Activated naive CD4-positive, alpha-beta T cell treated with anti-CD3 and anti-CD28 coated beads, Interleukin-2, amount 50 U/mL, for 16 hours (primary cell): ENCODE data around the gene ABCB9.
"Not testable (repeated sequence)": the region's sequence is repeated elsewhere in the genome, so short reads cannot be mapped to it uniquely, and the experiment has no call there.

ENCODE experiments used
- DNase-seq: peaks from one replicate; pipeline ENCODE4 v3.0.0-alpha.2; 2020

ABCB9 gene

DNA sequence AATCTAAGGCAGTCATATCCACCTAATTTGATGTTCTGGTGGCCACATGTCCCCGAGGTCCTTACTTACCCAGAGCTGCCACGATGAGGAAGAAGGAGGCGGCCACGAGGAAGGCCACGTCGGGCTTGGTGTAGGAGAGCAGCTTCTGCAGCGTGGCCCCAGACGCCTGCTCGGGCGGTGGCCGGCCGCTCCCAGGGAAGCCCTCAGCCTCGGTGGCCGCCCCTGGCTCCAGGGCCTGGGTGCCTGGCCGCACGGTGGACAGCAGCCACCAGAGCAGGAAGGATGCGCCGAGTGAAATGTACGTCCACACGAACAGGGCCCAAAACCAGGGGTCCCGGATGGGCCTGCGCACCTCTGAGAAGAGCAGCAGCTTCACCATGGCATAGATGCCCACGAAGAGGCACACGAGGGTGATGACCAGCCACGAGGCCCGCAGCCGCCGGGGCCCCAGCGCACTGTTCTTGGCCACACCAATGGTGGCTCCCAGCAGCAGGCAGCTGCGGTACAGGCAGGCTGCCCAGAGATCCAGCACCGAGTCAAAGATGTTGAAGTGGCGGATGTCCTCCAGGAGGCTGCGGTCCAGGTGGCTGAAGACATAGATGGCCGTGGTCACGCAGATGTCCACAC, 6.6 kb downstream of the ABCB9 start:
- no peak for DNase-seq

DNA sequence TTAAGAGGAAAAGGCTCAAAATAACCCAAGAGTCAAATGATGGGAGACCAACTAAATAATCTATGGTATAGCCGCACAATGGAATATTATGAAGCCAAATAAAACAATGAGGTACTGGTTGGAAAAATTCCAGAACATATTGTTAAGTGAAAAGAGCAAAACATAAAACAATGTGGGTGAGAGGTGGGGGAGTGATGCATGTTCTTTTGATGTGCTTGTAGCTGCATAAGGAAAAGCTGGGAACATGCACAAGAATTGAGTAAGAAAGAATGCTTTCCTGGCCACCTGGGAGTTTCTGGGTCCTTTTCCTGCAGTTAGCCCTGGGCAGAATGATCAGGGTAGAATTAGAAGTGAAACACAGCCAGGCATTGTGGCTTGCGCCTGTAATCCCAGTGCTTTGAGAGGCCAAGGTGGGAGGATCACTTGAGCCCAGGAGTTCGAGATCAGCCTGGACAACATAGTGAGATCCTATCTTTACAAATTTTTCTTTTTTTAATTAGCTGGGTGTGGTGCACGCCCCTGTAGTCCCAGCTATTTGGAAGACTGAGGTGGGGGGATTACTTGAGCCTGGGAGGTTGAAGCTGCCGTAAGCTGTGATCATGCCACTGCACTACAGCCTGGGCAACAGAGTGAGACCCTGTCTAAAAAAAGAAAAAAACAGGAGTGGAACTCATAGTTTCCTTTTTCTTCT, 7.9 kb downstream of the ABCB9 start:
- DNase-seq: no peak

DNA sequence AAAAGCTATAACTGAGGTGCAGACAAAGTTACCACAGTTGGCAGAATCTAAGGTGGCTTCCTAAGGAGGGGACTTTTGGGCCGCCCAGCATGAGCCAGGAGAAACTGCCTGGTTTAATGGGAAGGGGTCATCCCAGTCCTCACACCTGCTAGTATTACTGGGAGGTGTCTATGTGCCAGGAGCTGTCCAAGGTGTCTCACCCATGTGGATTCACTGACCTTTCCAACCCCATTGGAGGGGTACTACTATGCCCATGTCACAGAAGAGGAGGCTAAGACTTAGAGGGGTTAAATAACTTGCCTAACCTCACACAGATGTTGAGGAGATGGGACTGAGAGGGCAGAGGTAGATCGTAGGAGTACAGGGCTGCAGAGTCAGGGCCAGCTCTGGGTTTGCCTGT, 10.2 kb downstream of the ABCB9 start:
- no peak for DNase-seq

DNA sequence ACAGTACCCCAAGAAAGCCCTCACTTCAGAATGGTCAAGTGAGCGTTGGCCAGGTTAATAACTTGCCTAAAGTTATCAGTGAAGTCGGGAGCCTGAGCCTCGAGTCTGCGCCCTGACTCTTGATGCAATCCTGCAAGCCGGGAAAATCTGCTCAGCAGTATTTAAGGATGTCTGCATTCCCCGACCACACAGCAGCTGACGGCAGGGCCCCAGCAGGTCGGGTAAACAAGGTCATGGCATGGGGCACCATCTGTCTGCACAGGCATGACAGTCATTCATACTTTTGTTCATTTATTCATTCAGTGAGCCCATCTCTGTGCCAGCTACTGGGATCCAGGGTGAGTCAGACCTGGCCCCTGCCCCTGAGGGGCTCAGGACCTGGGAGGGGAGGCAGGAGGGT, 11.1 kb downstream of the ABCB9 start:
- no peak for DNase-seq

DNA sequence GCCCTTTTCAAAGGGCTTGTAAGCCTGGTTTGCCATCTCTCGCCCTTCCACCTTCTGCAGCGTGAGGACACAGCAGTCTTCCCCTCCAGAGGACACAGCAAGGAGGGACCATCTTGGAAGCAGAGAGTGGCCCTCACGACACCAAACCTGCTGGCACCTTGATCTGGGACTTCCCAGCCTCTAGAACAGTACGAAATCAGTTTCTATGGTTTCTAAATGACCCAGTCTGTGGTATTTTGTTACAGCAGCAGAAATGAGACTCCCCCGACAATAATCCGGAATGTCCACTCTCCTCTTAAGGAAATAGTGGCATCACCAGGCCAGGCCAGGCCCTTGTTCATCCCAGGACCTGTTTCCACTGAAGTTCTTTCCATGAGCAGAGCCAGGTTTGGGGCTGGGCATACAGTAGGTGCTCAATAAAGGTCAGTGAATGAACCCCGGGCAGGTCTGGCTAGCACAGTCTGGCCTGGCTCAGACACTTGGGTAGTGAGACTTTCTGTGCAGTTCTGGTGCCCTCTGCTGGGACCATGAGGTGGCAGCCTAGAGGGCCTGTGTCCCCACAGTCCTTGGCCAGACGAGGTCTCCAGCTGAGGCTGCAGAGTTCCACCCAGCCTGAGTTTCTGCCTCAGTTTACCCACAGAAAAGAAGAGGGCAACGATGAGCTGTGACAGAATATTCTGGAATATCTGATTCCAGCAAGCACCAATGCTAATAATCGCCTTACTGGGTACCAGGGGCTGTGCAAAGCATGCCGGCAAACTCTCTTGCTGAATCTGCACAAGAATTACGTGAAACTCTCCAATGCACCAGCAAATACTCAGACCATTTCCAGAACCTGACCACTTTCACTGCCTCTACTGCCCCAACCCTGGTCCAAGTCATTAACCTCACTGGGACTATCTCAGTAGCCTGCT, 14.0 kb downstream of the ABCB9 start:
- DNase-seq: peak; percentile 74

DNA sequence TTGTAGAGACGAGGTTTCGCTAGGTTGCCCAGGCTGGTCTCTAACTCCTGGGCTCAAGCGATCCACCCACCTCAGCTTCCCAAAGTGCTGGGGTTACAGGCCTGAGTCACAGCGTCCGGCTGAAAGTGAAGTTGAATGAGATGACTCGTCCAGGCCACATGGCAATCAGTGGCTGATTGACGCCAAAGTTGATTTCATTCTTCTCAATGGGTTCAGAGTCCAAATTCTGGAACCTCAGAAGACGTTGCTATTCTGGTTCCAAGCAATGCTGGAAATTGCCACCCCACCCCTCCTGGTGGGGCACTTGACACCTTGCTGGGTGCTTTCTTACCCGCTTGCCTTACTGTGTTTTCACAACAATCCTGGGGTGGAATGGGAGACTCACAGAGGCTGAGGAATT, 14.9 kb downstream of the ABCB9 start:
- DNase-seq: no peak

DNA sequence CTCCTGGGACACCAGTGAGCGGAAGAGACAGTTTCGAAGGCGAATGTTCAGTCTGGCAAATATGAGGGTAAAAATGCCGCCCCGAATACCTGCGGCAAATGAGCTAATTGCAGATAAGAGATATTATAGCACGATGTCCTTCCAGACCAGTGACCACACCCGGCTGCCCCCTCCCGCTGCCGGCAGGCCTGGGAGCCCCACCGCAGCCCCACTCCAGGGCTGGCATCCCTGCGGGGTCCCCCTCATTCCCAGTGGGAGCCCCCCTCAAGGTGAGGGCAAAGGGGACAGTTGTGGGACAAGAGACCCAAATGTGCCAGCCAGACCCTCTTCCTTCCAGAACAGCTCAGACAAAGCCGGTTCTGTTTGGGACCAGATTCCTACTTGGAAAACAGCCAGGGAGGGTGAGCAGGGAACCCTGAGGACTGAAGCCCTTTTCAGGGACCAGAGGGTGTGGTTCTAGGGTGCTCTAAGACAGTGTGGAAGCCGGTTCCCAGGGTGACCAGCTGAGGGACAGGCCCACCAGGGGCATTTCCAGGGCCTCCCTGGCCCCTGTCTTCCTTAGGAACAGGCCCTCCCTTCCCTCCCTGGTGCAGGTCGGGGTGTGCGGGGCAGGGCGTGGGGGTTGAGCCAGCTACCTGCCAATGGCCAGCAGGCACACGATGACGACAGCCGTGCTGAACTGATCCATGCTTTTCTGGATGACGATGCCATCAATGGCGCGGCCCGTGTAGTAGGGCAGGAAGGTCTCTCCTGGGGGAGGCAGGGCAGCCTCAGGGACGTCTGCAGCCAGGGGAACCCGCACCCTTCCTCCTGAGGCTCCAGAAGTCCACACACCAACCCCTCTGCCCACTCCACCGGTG, 16.2 kb downstream of the ABCB9 start:
- no peak for DNase-seq

DNA sequence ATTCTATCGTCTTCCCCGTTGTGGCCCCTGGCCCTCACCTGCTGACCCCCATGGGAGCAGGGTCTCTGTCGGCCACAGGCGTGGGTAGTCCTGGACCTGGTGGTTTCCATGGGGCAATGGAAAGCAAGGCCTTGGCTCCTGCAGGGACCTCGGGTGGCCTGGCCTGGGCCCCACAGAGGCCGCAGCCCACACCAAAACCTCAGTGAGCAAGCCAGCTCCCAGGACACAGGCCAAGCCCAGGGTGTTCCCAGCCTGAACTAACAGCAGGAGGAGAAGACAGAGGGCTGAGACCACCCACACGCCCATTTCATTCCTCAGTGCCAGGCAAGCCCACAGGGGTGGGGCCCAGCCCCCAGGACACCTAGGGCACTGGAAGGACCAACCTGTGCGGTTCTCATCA, 16.9 kb downstream of the ABCB9 start:
- DNase-seq: no peak

DNA sequence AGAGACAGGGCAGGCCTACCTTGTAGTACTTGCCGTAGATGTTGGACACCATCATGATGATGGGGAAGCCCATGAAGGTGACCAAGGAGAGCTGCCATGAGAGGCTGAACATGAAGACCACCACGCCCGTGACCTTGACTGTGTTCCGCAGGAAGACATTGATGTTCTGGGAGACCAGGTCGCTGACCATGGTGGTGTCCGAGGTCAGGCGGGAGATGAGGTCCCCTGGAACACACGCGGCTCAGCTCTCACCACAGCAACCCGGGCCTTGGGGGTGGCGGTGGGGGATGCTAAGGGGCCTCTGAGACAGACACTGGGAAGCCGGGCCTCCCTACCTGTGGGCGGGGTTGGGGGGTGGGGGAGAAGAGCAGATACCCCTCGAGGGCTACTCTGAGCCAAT, 17.7 kb downstream of the ABCB9 start:
- DNase-seq: no peak

DNA sequence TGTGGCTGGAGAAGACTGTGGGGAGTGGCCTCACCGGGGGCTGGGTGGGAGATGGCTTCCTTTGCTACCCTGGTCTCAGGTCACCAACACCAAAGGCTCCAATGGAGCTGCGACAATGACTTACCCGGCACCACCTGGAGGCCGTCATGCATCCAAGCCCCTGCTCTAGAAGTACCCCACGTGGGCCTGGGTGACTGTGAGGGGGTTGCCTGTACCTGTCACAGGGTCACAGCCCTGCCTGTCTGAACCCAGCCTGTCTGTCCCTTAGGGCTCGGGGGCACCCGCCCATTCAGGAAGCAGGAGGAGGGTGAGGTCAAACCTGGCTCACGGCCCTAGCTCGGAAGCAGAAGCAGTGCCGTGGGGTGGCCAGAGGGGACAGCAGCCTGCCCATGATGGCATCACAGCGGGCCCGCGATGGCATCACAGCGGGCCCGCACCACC, 18.9 kb downstream of the ABCB9 start:
- DNase-seq: no peak

DNA sequence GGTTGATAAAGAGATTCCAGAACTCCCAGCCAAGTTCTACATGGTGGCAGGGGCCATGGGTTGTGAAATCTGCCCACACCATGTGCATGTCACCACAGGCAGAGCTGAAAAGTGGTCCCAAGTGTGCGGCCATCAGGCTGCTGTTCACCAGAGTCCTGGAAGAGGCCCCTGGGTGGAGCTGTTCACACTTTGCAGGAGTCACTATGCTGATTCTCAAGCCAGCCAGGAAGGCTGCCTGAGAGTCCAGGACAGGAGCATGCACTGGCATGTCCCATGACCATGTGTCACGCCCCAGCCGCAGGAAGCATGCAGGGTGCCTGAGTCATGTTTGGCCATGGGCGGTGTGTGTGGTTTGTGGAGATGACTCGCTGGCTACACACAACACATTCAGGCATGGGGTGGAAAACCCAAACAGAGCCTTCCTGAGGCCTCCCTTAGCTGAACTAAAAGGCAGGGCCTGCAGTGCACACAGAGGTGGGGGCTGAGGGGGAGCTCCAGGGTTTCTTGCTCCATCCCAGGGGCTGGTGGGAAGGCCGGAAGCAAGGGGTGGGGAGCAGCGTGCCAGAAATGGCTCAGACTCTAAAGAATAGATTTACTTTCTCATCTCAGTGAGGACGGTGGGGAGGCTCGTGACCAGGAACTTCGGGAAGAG, 19.4 kb downstream of the ABCB9 start:
- peak; percentile 77 for DNase-seq

DNA sequence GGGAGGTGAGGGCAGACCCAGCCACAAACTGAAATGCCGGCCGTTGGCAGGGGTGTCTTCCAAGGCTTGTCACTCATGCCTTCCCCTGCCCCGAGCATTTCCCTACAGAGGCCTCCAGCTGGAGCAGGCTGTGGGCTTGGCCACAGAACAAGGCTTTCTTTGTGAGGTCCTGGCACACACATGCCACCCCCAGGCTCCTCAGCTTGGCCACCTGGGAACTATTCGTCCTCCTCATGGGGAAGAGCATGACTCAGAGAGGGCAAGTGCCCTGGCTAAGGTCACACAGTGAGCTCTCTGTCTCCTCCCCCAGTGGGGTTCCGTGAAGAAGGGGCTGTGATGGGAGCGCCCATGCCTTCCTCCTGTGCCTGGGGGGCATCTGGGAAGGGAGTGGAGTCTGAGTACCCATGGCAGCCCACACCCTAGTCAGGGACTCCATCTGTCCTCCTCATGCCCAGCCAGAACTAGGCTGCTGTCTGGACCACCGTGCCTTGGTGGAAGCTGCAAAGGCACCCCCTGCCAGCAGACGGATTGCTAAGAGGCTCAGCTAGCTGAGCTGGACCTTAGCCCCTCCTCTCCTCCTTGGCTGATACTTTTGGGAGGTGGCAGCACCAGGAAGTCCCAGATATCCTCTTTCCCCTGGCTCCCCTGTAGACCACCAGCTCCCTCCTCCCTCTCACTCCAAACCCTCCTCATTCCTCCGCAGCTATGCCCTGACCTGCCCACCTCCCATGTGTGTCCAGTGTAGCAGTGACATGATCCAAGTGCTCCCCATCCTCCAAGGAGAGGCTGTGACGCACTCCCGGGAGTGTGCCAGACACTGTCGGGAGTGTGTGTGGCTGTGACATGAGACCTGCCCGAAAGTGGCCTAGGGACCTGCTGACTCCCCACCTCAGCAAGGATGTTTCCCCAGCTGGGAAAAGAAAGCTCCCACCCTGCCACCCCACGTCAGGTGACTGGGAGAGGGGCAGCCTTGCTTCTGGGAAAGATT, 21.4 kb downstream of the ABCB9 start:
- no peak for DNase-seq

DNA sequence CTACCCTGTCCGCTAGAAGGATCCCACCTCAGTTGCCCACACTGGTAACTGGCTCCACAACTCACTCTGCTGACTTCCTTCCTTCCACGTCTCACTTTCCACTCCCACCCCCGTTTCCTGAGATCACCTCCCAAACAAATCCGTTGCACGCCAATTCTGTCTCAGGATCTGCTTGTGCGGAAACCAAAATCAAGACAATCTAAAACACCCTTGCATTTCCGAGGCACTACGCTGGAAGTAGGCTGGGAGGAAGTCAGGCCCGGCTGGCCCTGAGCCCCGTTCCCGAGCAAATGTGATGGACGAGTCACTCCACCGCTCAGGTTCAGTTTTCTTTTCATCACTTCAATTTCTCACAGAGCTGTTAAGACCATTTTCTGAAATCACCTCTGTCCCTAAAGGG, 23.1 kb downstream of the ABCB9 start:
- DNase-seq: no peak

DNA sequence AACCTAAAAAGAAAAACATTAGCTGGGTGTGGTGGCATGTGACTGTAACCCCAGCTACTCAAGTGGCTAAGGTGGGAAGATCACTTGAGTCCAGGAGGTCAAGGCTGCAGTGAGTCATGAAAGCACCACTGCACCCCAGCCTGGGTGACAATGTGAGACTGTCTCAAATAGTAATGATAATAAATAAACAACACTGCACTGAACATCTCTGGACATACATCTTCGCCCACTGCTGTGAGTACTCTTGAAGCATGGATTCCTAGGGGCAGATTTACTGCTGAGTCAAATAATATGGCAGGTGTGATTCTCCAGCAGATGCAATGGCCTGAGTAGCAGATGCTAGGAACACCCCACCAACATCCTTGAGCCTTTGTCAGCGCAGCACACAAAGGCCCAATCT, 23.6 kb downstream of the ABCB9 start:
- DNase-seq: no peak

DNA sequence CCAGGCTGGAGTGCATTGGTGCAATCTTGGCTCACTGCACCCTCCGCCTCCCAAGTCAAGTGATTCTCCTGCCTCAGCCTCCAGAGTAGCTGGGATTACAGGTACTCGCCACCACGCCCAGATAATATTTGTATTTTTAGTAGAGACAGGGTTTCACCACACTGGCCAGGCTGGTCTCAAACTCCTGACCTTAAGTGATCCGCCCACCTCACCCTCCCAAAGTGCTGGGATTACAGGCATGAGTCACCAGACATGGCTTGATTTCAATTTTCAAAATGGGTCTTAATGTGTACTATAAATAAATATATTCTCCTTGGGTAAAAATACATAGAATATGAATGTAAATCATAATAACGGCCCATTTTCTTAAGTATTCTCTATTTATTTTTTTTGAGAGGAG, 24.9 kb downstream of the ABCB9 start:
- not testable (repeated sequence) for DNase-seq

DNA sequence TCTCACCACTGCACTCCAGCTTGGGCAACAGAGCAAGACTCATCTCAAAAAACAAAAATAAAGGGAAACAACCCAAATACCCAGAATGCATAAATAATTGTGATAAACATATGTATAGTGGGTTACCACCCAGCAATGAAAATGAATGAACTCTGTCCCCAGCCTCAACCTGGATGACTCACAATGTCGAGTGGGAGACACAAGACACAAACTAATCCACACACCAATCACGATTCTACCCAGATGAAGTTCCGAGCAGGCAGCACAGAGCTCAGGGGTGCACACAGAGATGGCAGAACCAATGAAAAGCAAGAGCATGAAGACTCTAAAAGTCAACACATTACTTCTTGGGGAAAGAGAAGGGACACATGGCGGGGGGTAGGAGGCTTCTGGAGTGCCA, 27.1 kb downstream of the ABCB9 start:
- DNase-seq: no peak

DNA sequence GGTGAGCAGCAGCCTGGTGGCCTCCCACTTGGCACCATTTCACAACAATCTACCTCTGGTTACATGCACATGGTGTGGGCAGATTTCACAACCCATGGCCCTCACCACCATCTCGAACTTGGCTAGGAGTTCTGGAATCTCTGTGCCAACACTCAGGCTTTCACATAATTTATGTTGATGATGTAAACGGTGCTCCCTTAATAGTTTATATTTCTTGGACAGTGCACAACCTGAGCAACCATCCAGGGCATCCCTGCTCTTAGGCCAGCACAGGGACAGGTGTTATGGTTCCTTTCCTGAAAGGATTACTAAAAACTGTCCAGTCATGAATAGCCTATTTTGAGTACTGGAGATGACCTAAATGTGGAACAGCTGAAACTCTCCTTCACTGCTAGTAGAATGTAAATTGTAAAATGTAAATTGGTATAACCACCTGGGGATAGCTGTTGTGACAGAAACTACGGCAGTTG, 28.6 kb downstream of the ABCB9 start:
- no peak for DNase-seq

DNA sequence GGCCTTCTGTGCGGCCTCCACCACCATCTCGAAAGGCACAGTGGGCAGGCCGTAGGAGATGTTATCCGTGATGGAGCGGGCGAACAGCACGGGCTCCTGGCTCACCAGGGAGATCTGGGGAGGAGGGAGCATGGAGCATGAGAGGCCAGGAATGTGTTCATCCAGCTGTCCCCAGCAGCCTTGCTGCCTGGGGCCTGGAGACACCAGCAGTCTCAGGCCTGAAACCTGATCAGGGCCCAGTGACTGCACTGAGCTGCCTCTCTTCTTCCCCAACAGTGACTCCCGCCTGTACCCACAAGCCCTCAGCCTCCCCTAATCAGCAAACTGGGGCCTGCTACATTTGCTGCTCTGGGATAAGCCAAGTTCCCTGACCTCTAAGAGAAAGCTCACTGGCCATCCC, 30.9 kb downstream of the ABCB9 start:
- no peak for DNase-seq

DNA sequence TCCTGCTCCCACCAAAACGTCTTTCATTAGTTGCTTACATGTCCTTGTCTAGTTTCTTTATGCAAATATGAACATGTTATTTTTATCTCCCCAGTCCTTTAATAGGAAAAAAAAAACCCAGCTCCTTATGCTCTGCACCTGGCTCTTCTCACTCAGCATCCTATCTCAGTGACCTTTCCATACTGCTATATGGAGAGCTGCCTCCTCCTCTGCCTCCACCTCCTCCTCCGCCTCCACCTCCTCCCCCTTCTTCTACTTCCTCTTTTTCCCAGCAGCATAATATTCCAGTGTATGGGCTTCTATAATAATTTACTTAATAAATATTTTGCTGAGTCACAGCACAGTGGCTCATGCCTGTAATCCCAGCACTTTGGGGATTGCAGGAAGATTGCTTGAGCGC, 31.5 kb downstream of the ABCB9 start:
- DNase-seq: no peak

DNA sequence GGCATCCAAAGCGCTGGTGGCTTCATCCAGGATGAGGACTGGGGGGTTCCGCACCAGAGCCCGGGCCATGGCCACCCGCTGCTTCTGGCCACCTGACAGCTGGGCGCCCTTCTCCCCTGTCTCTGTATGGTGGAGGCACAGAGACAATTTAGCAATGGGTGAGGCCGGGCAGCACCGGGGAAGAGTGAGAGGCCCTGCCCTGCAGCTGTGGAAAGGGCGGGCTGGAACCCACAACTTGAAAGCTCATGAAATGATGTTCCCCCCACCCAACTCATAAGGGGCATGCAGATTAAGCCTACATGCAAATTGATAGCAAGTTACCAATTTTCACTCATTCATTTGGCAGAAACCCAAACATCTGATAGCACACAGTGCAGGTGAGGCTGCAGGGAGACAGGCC, 34.1 kb downstream of the ABCB9 start:
- DNase-seq: no peak

DNA sequence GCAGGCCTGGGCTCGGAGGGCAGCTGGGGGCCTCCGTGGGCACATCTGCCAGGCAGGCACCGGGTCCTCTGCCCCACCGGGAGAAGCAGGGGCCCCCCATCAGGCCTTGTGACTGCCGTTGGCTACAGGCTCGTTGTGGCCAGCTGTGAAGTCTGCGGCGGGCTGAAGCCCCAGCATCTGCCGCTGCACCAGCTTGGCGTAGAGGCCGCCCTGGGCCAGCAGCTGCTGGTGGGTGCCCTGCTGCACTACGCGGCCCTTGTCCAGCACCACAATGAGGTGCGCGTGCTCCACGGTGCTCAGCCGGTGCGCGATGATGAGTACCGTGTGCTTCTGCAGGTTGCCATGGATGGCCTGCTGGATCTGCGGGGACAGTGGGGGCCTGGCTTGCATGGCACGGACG, 36.5 kb downstream of the ABCB9 start:
- no peak for DNase-seq
